ENCODE results near the gene ERGIC1.

Gene ERGIC1

GRCh38 chr5:172800088-172800551, 33.9 kb upstream of the ERGIC1 start:
- DNase-seq (ENCODE audit: extremely low spot score) = no peak
- TF ChIP-seq BHLHE40 (IDR thresholded peaks at IDR 0.05; ENCODE audit: borderline replicate concordance) = no peak
- no peak for TF ChIP-seq FOXM1 (IDR thresholded peaks at IDR 0.05; ENCODE audit: borderline replicate concordance)
- TF ChIP-seq TARDBP (IDR thresholded peaks at IDR 0.05) = no peak
- TF ChIP-seq PKNOX1 (IDR thresholded peaks at IDR 0.05) = no peak
- TF ChIP-seq FOXA1 (IDR thresholded peaks at IDR 0.05) = no peak
- TF ChIP-seq SUZ12 (IDR thresholded peaks at IDR 0.05) = no peak
- TF ChIP-seq SP1 (IDR thresholded peaks at IDR 0.05) = no peak
- ChIA-PET POLR2A (interaction anchor here (1.0 to 2.1 kb wide), 2 partner anchors 28 to 30 kb away, joined by 3 to 8 read pairs; partner anchors contain the start of gene DUSP1), CTCF (interaction anchor here (0.9 to 1.4 kb wide), 2 partner anchors 16 to 28 kb away, joined by 5 to 6 read pairs; no protein-coding TSS in a partner anchor)

- POLR2A ChIA-PET = interaction anchor here (1.0 to 2.1 kb wide), 2 partner anchors 29 to 31 kb away, joined by 3 to 8 read pairs; partner anchors contain the start of gene DUSP1
- no peak for DNase-seq (ENCODE audit: extremely low spot score)
- CTCF ChIA-PET = interaction anchor here (1.0 kb wide), 1 partner anchor 29 kb away, joined by 3 read pairs; no protein-coding TSS in a partner anchor
- TF ChIP-seq SUZ12 (IDR thresholded peaks at IDR 0.05) (no peak), ZNF384 (IDR thresholded peaks at IDR 0.05) (no peak), HDGF (IDR thresholded peaks at IDR 0.05; ENCODE audit: borderline replicate concordance) (no peak), PKNOX1 (IDR thresholded peaks at IDR 0.05) (no peak), ELF4 (IDR thresholded peaks at IDR 0.05) (no peak), SP1 (IDR thresholded peaks at IDR 0.05) (no peak), CTBP1 (IDR thresholded peaks at IDR 0.05; ENCODE audit: borderline replicate concordance) (no peak)
Measured at GRCh38 chr5:172801179-172801671, 32.8 kb upstream of the ERGIC1 start.

GRCh38 chr5:172802112-172802511, 31.9 kb upstream of the ERGIC1 start:
- ChIA-PET CTCF (interaction anchor here (1.0 kb wide), 1 partner anchor 30 kb away, joined by 3 read pairs; no protein-coding TSS in a partner anchor), POLR2A (no interaction called here)
- DNase-seq (ENCODE audit: extremely low spot score) = no peak
- TF ChIP-seq SP1 (IDR thresholded peaks at IDR 0.05) = no peak
- TF ChIP-seq SUZ12 (IDR thresholded peaks at IDR 0.05) = no peak
- TF ChIP-seq FOXA1 (IDR thresholded peaks at IDR 0.05) = no peak
- no peak for TF ChIP-seq NFRKB (IDR thresholded peaks at IDR 0.05)
- no peak for TF ChIP-seq CTBP1 (IDR thresholded peaks at IDR 0.05; ENCODE audit: borderline replicate concordance)
- TF ChIP-seq LEF1 (IDR thresholded peaks at IDR 0.05; ENCODE audit: borderline replicate concordance) = no peak
- TF ChIP-seq PKNOX1 (IDR thresholded peaks at IDR 0.05) = no peak
- no peak for TF ChIP-seq ZNF384 (IDR thresholded peaks at IDR 0.05)
- no peak for TF ChIP-seq ELF4 (IDR thresholded peaks at IDR 0.05)
- no peak for TF ChIP-seq FOXK2 (IDR thresholded peaks at IDR 0.05)
- TF ChIP-seq BHLHE40 (IDR thresholded peaks at IDR 0.05; ENCODE audit: borderline replicate concordance) = no peak
- TF ChIP-seq ARNT (IDR thresholded peaks at IDR 0.05) = no peak
- no peak for TF ChIP-seq FOXM1 (IDR thresholded peaks at IDR 0.05; ENCODE audit: borderline replicate concordance)
- TF ChIP-seq HDGF (IDR thresholded peaks at IDR 0.05; ENCODE audit: borderline replicate concordance) = no peak

DNA sequence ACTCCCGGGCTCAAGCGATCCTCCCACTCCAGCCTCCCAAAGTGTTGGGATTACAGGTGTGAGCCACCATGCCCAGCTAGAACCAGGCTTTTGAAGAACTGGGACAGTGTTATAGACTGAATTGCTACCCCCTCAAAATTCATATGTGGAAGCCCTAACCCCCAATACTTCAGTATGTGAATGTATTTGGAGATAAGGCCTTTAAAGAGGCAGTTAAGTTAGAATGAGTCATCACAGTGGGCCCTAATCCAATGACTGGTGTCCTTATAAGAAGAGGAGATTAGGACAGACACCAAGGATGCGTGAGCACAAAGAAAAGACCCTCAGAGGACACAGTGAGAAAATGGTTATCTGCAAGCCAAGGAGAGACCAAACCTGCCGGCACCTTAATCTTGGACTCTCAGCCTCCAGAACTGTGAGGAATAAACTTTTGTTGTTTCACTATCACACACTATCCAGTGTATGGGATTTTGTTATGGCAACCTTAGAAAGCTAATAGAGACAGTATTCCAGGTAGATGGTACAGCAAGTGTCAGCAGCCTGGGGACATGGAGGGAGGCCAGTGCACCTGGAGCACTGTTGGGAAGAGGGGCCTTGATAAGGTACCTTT, 31.4 kb upstream of the ERGIC1 start:
- TF ChIP-seq SP1 (IDR thresholded peaks at IDR 0.05) (no peak), ZNF384 (IDR thresholded peaks at IDR 0.05) (no peak)
- ChIA-PET POLR2A (interaction anchor here (1.5 kb wide), 1 partner anchor 31 kb away, joined by 5 read pairs; the partner anchor contains the start of gene DUSP1), CTCF (no interaction called here)
- DNase-seq (ENCODE audit: extremely low spot score) = no peak

DNA sequence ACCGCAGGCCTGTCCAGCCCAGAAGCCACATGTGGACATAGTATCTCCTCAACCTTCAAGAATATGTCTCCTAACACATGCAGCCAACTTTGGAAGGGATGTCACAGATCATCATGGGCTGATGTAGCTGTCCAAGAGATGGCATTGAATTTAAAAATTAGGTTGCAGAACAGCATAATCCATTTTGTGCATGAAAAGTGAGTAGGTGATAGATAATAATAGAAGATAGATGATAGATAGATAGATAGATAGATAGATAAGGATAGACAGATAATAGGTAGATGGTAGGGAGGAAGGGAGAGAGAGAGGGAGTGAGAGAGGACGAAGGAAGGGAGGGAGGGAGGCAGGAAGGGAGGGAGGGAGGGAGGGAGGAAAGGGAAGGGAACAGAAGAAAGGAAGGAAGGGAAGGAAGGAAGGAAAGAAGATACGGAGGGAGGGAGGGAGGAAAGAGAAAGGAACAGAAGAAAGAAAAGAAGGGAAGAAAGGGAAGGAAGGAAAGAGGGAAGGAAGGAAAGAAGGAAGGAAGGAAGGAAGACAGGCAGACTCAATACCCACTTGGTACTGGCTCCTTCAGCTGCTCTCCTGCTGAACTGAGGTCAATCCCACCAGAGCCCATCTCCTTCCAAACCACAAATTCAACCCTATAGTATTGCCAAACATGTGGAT, 28.9 kb upstream of the ERGIC1 start:
- ChIA-PET CTCF (no interaction called here), POLR2A (no interaction called here)

GRCh38 chr5:172805736-172806255, 28.3 kb upstream of the ERGIC1 start:
- ChIA-PET CTCF (no interaction called here), POLR2A (no interaction called here)

More for the DNA sequence above, 28.9 kb upstream of the ERGIC1 start:
- DNase-seq (ENCODE audit: extremely low spot score) = no peak
- TF ChIP-seq FOXA1 (IDR thresholded peaks at IDR 0.05) = no peak
- TF ChIP-seq ARNT (IDR thresholded peaks at IDR 0.05) = no peak
- no peak for TF ChIP-seq ZNF384 (IDR thresholded peaks at IDR 0.05)

More at GRCh38 chr5:172805736-172806255, 28.3 kb upstream of the ERGIC1 start:
- no peak for DNase-seq (ENCODE audit: extremely low spot score)
- TF ChIP-seq ZNF384 (IDR thresholded peaks at IDR 0.05) = no peak
- no peak for TF ChIP-seq LEF1 (IDR thresholded peaks at IDR 0.05; ENCODE audit: borderline replicate concordance)
- no peak for TF ChIP-seq SP1 (IDR thresholded peaks at IDR 0.05)
- TF ChIP-seq FOXM1 (IDR thresholded peaks at IDR 0.05; ENCODE audit: borderline replicate concordance) = no peak
- no peak for TF ChIP-seq TARDBP (IDR thresholded peaks at IDR 0.05)
- no peak for TF ChIP-seq L3MBTL2 (conservative IDR thresholded peaks at IDR 0.05)
- TF ChIP-seq NFRKB (IDR thresholded peaks at IDR 0.05) = no peak
- no peak for TF ChIP-seq HDGF (IDR thresholded peaks at IDR 0.05; ENCODE audit: borderline replicate concordance)
- no peak for TF ChIP-seq BHLHE40 (IDR thresholded peaks at IDR 0.05; ENCODE audit: borderline replicate concordance)
- TF ChIP-seq ELF4 (IDR thresholded peaks at IDR 0.05) = no peak

Data from HEK293T (cell line).